ENCODE results near the gene ADAMTS14.

ADAMTS14 gene

GRCh38 chr10:70676511-70676910 lies 4.2 kb downstream of the ADAMTS14 start:
- no peak for DNase-seq

GRCh38 chr10:70677016-70677415 lies 4.7 kb downstream of the ADAMTS14 start:
- no peak for DNase-seq

- no peak for DNase-seq
Observed at GRCh38 chr10:70677620-70678249, 5.4 kb downstream of the ADAMTS14 start.

GRCh38 chr10:70678250-70678635 lies 5.9 kb downstream of the ADAMTS14 start:
- DNase-seq: no peak

- no peak for DNase-seq
Observed at GRCh38 chr10:70678757-70679489, 6.6 kb downstream of the ADAMTS14 start.

GRCh38 chr10:70679498-70679897 lies 7.2 kb downstream of the ADAMTS14 start:
- no peak for DNase-seq

GRCh38 chr10:70680899-70681730 lies 8.8 kb downstream of the ADAMTS14 start:
- no peak for DNase-seq

GRCh38 chr10:70681731-70682005 lies 9.4 kb downstream of the ADAMTS14 start:
- DNase-seq: no peak

GRCh38 chr10:70682920-70683600 lies 10.8 kb downstream of the ADAMTS14 start:
- DNase-seq: no peak

GRCh38 chr10:70683601-70683934 lies 11.3 kb downstream of the ADAMTS14 start:
- DNase-seq: no peak

GRCh38 chr10:70683940-70684339 lies 11.6 kb downstream of the ADAMTS14 start:
- no peak for DNase-seq

- DNase-seq: no peak
Observed at GRCh38 chr10:70684374-70684773, 12.1 kb downstream of the ADAMTS14 start.

- DNase-seq: no peak
Observed at GRCh38 chr10:70684839-70685454, 12.6 kb downstream of the ADAMTS14 start.

GRCh38 chr10:70685455-70685911 lies 13.2 kb downstream of the ADAMTS14 start:
- DNase-seq: no peak

- no peak for DNase-seq
Observed at GRCh38 chr10:70688828-70689227, 16.5 kb downstream of the ADAMTS14 start.

- DNase-seq: no peak
Observed at GRCh38 chr10:70689661-70690060, 17.4 kb downstream of the ADAMTS14 start.

- no peak for DNase-seq
Observed at GRCh38 chr10:70690589-70690988, 18.3 kb downstream of the ADAMTS14 start.

- DNase-seq: no peak
Observed at GRCh38 chr10:70691611-70692010, 19.3 kb downstream of the ADAMTS14 start.

GRCh38 chr10:70692043-70692603 lies 19.8 kb downstream of the ADAMTS14 start:
- DNase-seq: no peak

- DNase-seq: no peak
Observed at GRCh38 chr10:70693619-70694335, 21.5 kb downstream of the ADAMTS14 start.

- no peak for DNase-seq
Observed at GRCh38 chr10:70694418-70695141, 22.3 kb downstream of the ADAMTS14 start.
